ENCODE results near the gene PTGES3L.

GRCh38 chr17:42946812-42947211, 33.1 kb downstream of the PTGES3L start:
- no peak for TF ChIP-seq CTCF (IDR thresholded peaks at IDR 0.05)
- TF ChIP-seq POLR2A (IDR thresholded peaks at IDR 0.05): no peak
